ENCODE measurements around the gene USP48. TPM values are rescaled to one million over a fixed set of nuclear protein-coding genes. Genes with fewer than 3 reads are reported as not detected.

The USP48 gene
- total and polyA plus RNA-seq, 2 of the 8 experiments (the other 6 are each of a cell fraction or from before 2014, with no cell fraction given) = 12.8 to 83.5 TPM

- H2BK5ac ChIP-seq (ENCODE audit: low read depth, low read length) = no peak overlapping the region
- H2BK15ac ChIP-seq (ENCODE audit: low read length) = no peak overlapping the region
- no peak overlapping the region for H3K27ac ChIP-seq (ENCODE audit: low read depth, low read length)
- H3K56ac ChIP-seq (replicated peaks; ENCODE audit: insufficient read length, low read depth, low read length) = no peak overlapping the region
- no peak overlapping the region for H2AFZ ChIP-seq (ENCODE audit: low read length)
- no peak overlapping the region for H3K4me3 ChIP-seq (ENCODE audit: extremely low read depth in 1 of 4, insufficient read depth in 2 of 4, low read depth in 3 of 4, low read length in 4 of 4)
- no peaks in the 10 kb centered on the region for H3K79me2 ChIP-seq (ENCODE audit: control insufficient read depth in 1 of 2, insufficient read depth in 2 of 2, low read length in 2 of 2)
- no peaks in the 10 kb centered on the region for H4K20me1 ChIP-seq (replicated peaks in 1 of 2; ENCODE audit: control insufficient read depth in 1 of 2, insufficient read depth in 2 of 2, low read length in 2 of 2)
- no peaks in the 10 kb centered on the region; a peak in 1 of 7 replicates for H3K27me3 ChIP-seq (replicated peaks in 1 of 4; ENCODE audit: control insufficient read depth in 3 of 4, extremely low read depth in 1 of 4, insufficient read depth in 3 of 4, low read length in 3 of 4)
- 0 out of 2 replicates have a peak, but pooled peaks cover 2% of the 10 kb centered on the region for H3K23me2 ChIP-seq (ENCODE audit: low read depth, low read length)
- 65% methylated on average over 7 of the region's 7 CpGs; no CpG with 5 or more reads in 1 of the 2 experiments for WGBS, 2 experiments (ENCODE audit: extremely low coverage in 1 of 2, insufficient coverage in 1 of 2, insufficient read length in 1 of 2, insufficient replicate concordance in 2 of 2, low coverage in 1 of 2, low lambda C conversion rate in 2 of 2, missing lambda C conversion rate in 1 of 2)
- no peak for TF ChIP-seq SP2 (IDR thresholded peaks at IDR 0.05; ENCODE audit: low read length)
- TF ChIP-seq ATF3 (IDR thresholded peaks at IDR 0.05; ENCODE audit: insufficient read depth, low read depth, low read length) = no peak
- TF ChIP-seq RFX5 (IDR thresholded peaks at IDR 0.05; ENCODE audit: borderline replicate concordance, low read depth, low read length) = no peak
- no peak for TF ChIP-seq BRCA1 (IDR thresholded peaks at IDR 0.05; ENCODE audit: low read depth, low read length)
- TF ChIP-seq FOSL1 (IDR thresholded peaks at IDR 0.05; ENCODE audit: insufficient read depth, low read depth, low read length) = no peak
- TF ChIP-seq SP1 (IDR thresholded peaks at IDR 0.05; ENCODE audit: low read depth, low read length) = no peak
- TF ChIP-seq EP300 (IDR thresholded peaks at IDR 0.05; ENCODE audit: borderline replicate concordance in 1 of 2, low read depth in 2 of 2, low read length in 2 of 2) = no peak
- TF ChIP-seq TAF7 (optimal IDR thresholded peaks at IDR 0.05; ENCODE audit: borderline replicate concordance, low read depth, low read length) = no peak
- no peak for TF ChIP-seq TBP (IDR thresholded peaks at IDR 0.05; ENCODE audit: low read depth, low read length)
- no peak for TF ChIP-seq KDM4A (IDR thresholded peaks at IDR 0.05; ENCODE audit: low read depth, low read length, severe bottlenecking)
- no peak for TF ChIP-seq NRF1 (IDR thresholded peaks at IDR 0.05; ENCODE audit: low read depth, low read length)
- no peak overlapping the region for H4K8ac ChIP-seq (ENCODE audit: extremely low read depth, insufficient read depth, low read length)
- H3K14ac ChIP-seq (ENCODE audit: insufficient read length) = no peak overlapping the region
- H3K9ac ChIP-seq (replicated peaks in 1 of 4; ENCODE audit: extremely low read depth in 1 of 4, low read depth in 3 of 4, low read length in 3 of 4) = no peak overlapping the region
- H2BK12ac ChIP-seq (ENCODE audit: low read depth, low read length) = peak overlapping the region; percentile 88; the same call in 1 of the 2 replicates
- H2AK5ac ChIP-seq (ENCODE audit: low read depth, low read length) = no peak overlapping the region
- no peak overlapping the region for H3K18ac ChIP-seq (ENCODE audit: extremely low read depth, low read length)
- H3K79me1 ChIP-seq (ENCODE audit: low read depth, low read length) = no peaks in the 10 kb centered on the region
- H3K4me1 ChIP-seq (replicated peaks in 1 of 4; ENCODE audit: control insufficient read depth in 3 of 4, insufficient read depth in 4 of 4, low read length in 3 of 4) = peaks cover 5 to 24% (median 13%) of the 10 kb centered on the region in 4 experiments
- no peak overlapping the region for H4K91ac ChIP-seq (replicated peaks; ENCODE audit: insufficient read length, low read length)
- H2BK20ac ChIP-seq (ENCODE audit: low read length) = peak overlapping the region; percentile 43
- ChIA-PET CTCF (ENCODE audit: partially characterized antibody) (interaction anchor here (1.0 to 1.6 kb wide), 4 partner anchors 10 to 228 kb away, joined by 3 to 5 read pairs (median 4); no protein-coding TSS in a partner anchor), POLR2A (ENCODE audit: partially characterized antibody) (interaction anchor here (0.6 to 1.0 kb wide), 2 partner anchors 11 to 69 kb away, joined by 3 to 4 read pairs; no protein-coding TSS in a partner anchor)
- no peaks in the 10 kb centered on the region for H3K36me3 ChIP-seq (ENCODE audit: control insufficient read depth in 2 of 4, insufficient read depth in 4 of 4, low read length in 3 of 4)
- H3K23ac ChIP-seq (ENCODE audit: insufficient read length) = no peak overlapping the region
- H2BK120ac ChIP-seq (replicated peaks; ENCODE audit: low read depth, low read length) = no peak overlapping the region
- DNase-seq (ENCODE audit: low read depth in 1 of 2, low spot score in 2 of 2) = no peak
- H4K5ac ChIP-seq (ENCODE audit: insufficient read length, low read depth, low read length) = no peak overlapping the region
- H3K4ac ChIP-seq (replicated peaks; ENCODE audit: insufficient read length, low read depth, low read length) = no peak overlapping the region
- no peaks in the 10 kb centered on the region for H3K9me3 ChIP-seq (ENCODE audit: insufficient read depth in 2 of 2, low read depth in 1 of 2, low read length in 1 of 2)
- no peak for FAIRE-seq
- H3K4me2 ChIP-seq (ENCODE audit: insufficient read depth in 1 of 2, low read depth in 2 of 2, low read length in 2 of 2) = peak overlapping the region in 1 of 2 experiments; percentile 11; a peak in 1 of 4 replicates
Observed at GRCh38 chr1:21628798-21629393, 154.1 kb downstream of the USP48 start.
